ENCODE data around the gene NFATC4.
A peak's percentile ranks its signal among the peaks of the same experiment; 100 is the strongest.

Gene NFATC4

GRCh38 chr14:24365600-24366412 lies 2.2 kb upstream of the NFATC4 start (continued):
- TF ChIP-seq ZNF398 (tag by site-specific recombination; IDR thresholded peaks at IDR 0.05) (peak; percentile 61), ZNF311 (tag by site-specific recombination; IDR thresholded peaks at IDR 0.05; ENCODE audit: borderline replicate concordance) (no peak), ZNF610 (tag by site-specific recombination; IDR thresholded peaks at IDR 0.05; ENCODE audit: borderline replicate concordance) (0 out of 2 replicates have a peak, but pooled peaks have one; percentile 57), SALL2 (tag by site-specific recombination; IDR thresholded peaks at IDR 0.05; ENCODE audit: borderline replicate concordance) (no peak), ZNF785 (tag by site-specific recombination; IDR thresholded peaks at IDR 0.05) (peak; percentile 23; the same call in 1 of the 2 replicates), ZNF776 (tag by site-specific recombination; IDR thresholded peaks at IDR 0.05; ENCODE audit: borderline replicate concordance) (no peak), ZNF777 (tag by site-specific recombination; IDR thresholded peaks at IDR 0.05; ENCODE audit: borderline replicate concordance) (no peak), ZEB2 (tag by site-specific recombination; IDR thresholded peaks at IDR 0.05) (peak; percentile 83), GFI1B (tag by site-specific recombination; IDR thresholded peaks at IDR 0.05) (no peak), GLI4 (tag by site-specific recombination; IDR thresholded peaks at IDR 0.05) (no peak), SP7 (tag by site-specific recombination; IDR thresholded peaks at IDR 0.05) (peak; percentile 47), ZNF121 (tag by site-specific recombination; IDR thresholded peaks at IDR 0.05) (no peak), ZNF292 (tag by site-specific recombination; IDR thresholded peaks at IDR 0.05; ENCODE audit: borderline replicate concordance, low read depth) (no peak), KLF16 (tag by site-specific recombination; IDR thresholded peaks at IDR 0.05) (peak; percentile 35; the same call in 1 of the 2 replicates), ZFP37 (tag by site-specific recombination; IDR thresholded peaks at IDR 0.05) (no peak), INSM2 (tag by site-specific recombination; IDR thresholded peaks at IDR 0.05) (0 out of 2 replicates have a peak, but pooled peaks have one; percentile 43), ATF2 (tag by site-specific recombination; IDR thresholded peaks at IDR 0.05; ENCODE audit: low read depth) (no peak), PATZ1 (tag by site-specific recombination; IDR thresholded peaks at IDR 0.05) (peak; percentile 98), ZNF518A (tag by site-specific recombination; conservative IDR thresholded peaks at IDR 0.05; ENCODE audit: low read depth) (no peak), ZNF24 (tag by site-specific recombination; IDR thresholded peaks at IDR 0.05) (0 out of 2 replicates have a peak, but pooled peaks have one; percentile 22), ZNF670 (tag by site-specific recombination; IDR thresholded peaks at IDR 0.05; ENCODE audit: low read depth) (no peak), ZNF704 (tag by site-specific recombination; IDR thresholded peaks at IDR 0.05) (no peak), HOXC10 (CRISPR knock-in tag; IDR thresholded peaks at IDR 0.05) (no peak)

Measured in HEK293 (cell line).